ENCODE data around the gene MAP3K20.
"Not testable (repeated sequence)": the region's sequence is repeated elsewhere in the genome, so short reads cannot be mapped to it uniquely, and the experiment has no call there.

MAP3K20 gene

DNA sequence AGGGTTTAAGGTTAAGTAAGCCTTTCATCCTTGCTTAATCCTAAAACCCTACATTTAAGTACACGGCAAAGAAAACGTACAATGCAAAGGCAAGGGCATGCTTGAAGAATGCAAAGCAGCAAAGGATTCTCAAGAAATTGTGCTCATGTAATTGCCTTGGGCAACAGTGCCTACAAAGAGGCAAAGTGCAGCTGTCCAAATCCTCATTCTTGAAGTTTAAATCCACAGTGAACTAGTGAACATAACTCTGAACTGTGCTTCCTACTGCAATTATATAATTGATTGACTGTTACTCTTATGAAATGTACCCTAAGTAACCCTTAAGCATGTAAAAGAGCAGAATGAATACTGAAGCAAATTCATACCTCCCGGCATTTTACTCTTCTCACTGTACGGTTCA lies 85.4 kb downstream of the MAP3K20 start:
- peak overlapping the region in 1 of 2 experiments; percentile 47 for H3K4me3 ChIP-seq (ENCODE audit: low read depth in 1 of 2, low read length in 1 of 2)
- H3K27me3 ChIP-seq: no peaks in the 10 kb centered on the region
- no peaks in the 10 kb centered on the region for H3K36me3 ChIP-seq
- no peaks in the 10 kb centered on the region for H3K9me3 ChIP-seq
- no peak overlapping the region for H3K27ac ChIP-seq
- peaks cover 31 to 48% of the 10 kb centered on the region in 2 experiments for H3K4me1 ChIP-seq (ENCODE audit: control insufficient read depth in 1 of 2, insufficient read depth in 1 of 2, low read depth in 1 of 2, low read length in 1 of 2)
- TF ChIP-seq, protein P1, sequence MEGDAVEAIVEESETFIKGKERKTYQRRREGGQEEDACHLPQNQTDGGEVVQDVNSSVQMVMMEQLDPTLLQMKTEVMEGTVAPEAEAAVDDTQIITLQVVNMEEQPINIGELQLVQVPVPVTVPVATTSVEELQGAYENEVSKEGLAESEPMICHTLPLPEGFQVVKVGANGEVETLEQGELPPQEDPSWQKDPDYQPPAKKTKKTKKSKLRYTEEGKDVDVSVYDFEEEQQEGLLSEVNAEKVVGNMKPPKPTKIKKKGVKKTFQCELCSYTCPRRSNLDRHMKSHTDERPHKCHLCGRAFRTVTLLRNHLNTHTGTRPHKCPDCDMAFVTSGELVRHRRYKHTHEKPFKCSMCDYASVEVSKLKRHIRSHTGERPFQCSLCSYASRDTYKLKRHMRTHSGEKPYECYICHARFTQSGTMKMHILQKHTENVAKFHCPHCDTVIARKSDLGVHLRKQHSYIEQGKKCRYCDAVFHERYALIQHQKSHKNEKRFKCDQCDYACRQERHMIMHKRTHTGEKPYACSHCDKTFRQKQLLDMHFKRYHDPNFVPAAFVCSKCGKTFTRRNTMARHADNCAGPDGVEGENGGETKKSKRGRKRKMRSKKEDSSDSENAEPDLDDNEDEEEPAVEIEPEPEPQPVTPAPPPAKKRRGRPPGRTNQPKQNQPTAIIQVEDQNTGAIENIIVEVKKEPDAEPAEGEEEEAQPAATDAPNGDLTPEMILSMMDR (IDR thresholded peaks at IDR 0.05): no peak

- TF ChIP-seq, protein P1 (IDR thresholded peaks at IDR 0.05): no peak
- Histone ChIP-seq H3K36me3 (no peaks in the 10 kb centered on the region), H3K9me3 (no peaks in the 10 kb centered on the region), H3K27ac (no peak overlapping the region), H3K27me3 (no peaks in the 10 kb centered on the region), H3K4me1 (ENCODE audit: control insufficient read depth in 1 of 2, insufficient read depth in 1 of 2, low read depth in 1 of 2, low read length in 1 of 2) (peaks cover 31 to 48% of the 10 kb centered on the region in 2 experiments), H3K4me3 (ENCODE audit: low read depth in 1 of 2, low read length in 1 of 2) (peak overlapping the region in 1 of 2 experiments; percentile 47)
These were observed 85.9 kb downstream of the MAP3K20 start for GRCh38 chr2:173161507-173161906.

- not testable (repeated sequence) for H3K27me3 ChIP-seq; H3K36me3 ChIP-seq; H3K4me3 ChIP-seq (ENCODE audit: low read depth in 1 of 2, low read length in 1 of 2); H3K27ac ChIP-seq; H3K9me3 ChIP-seq
- peaks cover 31 to 38% of the 10 kb centered on the region in 2 experiments for H3K4me1 ChIP-seq (ENCODE audit: control insufficient read depth in 1 of 2, insufficient read depth in 1 of 2, low read depth in 1 of 2, low read length in 1 of 2)
These were observed 87.7 kb downstream of the MAP3K20 start for GRCh38 chr2:173163357-173163756.

DNA sequence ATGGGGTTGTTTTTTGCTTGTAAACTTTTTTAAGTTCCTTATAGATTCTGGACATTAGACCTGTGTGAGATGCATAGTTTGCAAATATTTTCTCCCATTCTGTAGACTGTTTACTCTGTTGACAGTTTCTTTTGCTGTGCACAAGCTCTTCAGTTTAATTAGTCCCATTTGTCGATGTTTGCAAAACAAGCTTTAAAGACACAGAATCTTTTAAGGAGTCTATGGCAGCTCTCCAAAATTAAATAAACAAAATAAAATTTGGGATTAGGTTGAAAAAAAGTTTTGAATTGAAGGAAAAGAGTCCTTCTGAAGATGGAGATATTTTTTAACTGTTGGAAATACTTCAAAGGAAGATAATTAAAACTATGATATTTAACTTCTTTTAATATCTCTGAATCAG lies 88.8 kb downstream of the MAP3K20 start:
- Histone ChIP-seq H3K27ac (no peak overlapping the region), H3K4me3 (ENCODE audit: low read depth in 1 of 2, low read length in 1 of 2) (no peak overlapping the region)

GRCh38 chr2:173165443-173166238 lies 90.0 kb downstream of the MAP3K20 start:
- TF ChIP-seq, protein P1 (IDR thresholded peaks at IDR 0.05): no peak
- Histone ChIP-seq H3K4me3 (ENCODE audit: low read depth in 1 of 2, low read length in 1 of 2) (no peak overlapping the region), H3K36me3 (no peaks in the 10 kb centered on the region), H3K4me1 (ENCODE audit: control insufficient read depth in 1 of 2, insufficient read depth in 1 of 2, low read depth in 1 of 2, low read length in 1 of 2) (peaks cover 11 to 15% of the 10 kb centered on the region in 2 experiments), H3K27me3 (no peaks in the 10 kb centered on the region), H3K9me3 (no peaks in the 10 kb centered on the region), H3K27ac (no peak overlapping the region)

More for the DNA sequence above, 88.8 kb downstream of the MAP3K20 start:
- H3K27me3 ChIP-seq: no peaks in the 10 kb centered on the region
- TF ChIP-seq, protein P1 (IDR thresholded peaks at IDR 0.05): no peak
- no peaks in the 10 kb centered on the region for H3K9me3 ChIP-seq
- H3K4me1 ChIP-seq (ENCODE audit: control insufficient read depth in 1 of 2, insufficient read depth in 1 of 2, low read depth in 1 of 2, low read length in 1 of 2): peaks cover 24 to 27% of the 10 kb centered on the region in 2 experiments
- H3K36me3 ChIP-seq: no peaks in the 10 kb centered on the region

- H3K27me3 ChIP-seq: no peaks in the 10 kb centered on the region
- no peak overlapping the region for H3K27ac ChIP-seq
- no peaks in the 10 kb centered on the region for H3K9me3 ChIP-seq
- no peaks in the 10 kb centered on the region for H3K4me1 ChIP-seq (ENCODE audit: control insufficient read depth in 1 of 2, insufficient read depth in 1 of 2, low read depth in 1 of 2, low read length in 1 of 2)
- TF ChIP-seq, protein P1 (IDR thresholded peaks at IDR 0.05): no peak
- no peaks in the 10 kb centered on the region for H3K36me3 ChIP-seq
- H3K4me3 ChIP-seq (ENCODE audit: low read depth in 1 of 2, low read length in 1 of 2): no peak overlapping the region
These were observed 95.7 kb downstream of the MAP3K20 start for GRCh38 chr2:173171321-173171720.

All from neutrophil (primary cell).